ENCODE data around the gene UNC119.
"Not testable (repeated sequence)": the region's sequence is repeated elsewhere in the genome, so short reads cannot be mapped to it uniquely, and the experiment has no call there.

Gene UNC119

DNA sequence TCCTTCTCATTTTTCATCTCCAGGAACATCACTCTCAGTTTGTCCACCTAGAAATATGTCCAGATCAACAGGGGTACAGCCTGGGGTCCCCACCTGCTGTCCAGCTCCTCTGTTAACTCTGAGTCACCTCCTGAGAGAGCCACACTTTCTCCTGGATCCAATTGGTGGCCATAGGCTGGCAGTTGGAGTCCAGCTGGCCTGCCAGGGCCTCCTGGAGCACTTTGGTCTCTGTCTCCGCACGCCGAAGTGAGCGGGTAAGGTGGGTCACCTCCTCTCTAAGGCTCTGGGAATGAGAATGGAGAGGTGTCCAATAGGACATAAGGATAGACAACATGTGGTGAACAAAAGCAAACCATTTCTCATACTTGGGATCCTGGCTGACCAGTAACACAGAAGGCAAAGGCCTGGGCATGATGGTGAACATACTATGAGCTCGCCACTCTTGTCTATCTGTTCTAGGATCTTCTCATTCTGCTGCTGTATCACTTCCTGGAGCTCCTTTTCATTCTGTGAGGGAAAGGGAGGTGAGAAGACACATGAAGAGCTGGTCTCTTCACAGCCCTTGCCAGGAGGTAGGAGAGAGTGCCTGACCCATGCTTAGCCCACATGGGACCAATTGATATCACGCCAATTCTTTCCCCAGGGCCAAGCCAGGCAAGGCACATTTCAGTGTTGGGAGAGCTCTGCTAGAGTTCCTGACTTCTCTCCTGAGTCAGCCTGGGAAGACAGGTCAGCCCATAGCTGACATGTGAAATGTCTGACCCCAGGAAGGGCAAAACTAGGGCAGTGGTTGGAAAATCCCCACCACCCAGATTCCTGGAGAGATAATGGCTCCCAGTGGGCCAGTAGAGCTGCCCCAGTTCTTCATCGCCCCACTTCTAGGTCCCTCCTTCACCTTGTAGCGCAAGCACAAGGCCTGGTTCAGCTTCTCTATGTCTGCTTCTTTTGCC is 26.1 kb upstream of the UNC119 start:
- Histone ChIP-seq H3K4me3 (ENCODE audit: low read depth, low read length) (no peak overlapping the region), H3K4me1 (peaks cover 12% of the 10 kb centered on the region), H3K9me3 (no peaks in the 10 kb centered on the region), H3K27me3 (no peaks in the 10 kb centered on the region), H3K36me3 (peaks cover 18% of the 10 kb centered on the region)
- TF ChIP-seq, protein P1, sequence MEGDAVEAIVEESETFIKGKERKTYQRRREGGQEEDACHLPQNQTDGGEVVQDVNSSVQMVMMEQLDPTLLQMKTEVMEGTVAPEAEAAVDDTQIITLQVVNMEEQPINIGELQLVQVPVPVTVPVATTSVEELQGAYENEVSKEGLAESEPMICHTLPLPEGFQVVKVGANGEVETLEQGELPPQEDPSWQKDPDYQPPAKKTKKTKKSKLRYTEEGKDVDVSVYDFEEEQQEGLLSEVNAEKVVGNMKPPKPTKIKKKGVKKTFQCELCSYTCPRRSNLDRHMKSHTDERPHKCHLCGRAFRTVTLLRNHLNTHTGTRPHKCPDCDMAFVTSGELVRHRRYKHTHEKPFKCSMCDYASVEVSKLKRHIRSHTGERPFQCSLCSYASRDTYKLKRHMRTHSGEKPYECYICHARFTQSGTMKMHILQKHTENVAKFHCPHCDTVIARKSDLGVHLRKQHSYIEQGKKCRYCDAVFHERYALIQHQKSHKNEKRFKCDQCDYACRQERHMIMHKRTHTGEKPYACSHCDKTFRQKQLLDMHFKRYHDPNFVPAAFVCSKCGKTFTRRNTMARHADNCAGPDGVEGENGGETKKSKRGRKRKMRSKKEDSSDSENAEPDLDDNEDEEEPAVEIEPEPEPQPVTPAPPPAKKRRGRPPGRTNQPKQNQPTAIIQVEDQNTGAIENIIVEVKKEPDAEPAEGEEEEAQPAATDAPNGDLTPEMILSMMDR (IDR thresholded peaks at IDR 0.05; ENCODE audit: low read depth, low read length) = no peak
- DNase-seq = no peak

DNA sequence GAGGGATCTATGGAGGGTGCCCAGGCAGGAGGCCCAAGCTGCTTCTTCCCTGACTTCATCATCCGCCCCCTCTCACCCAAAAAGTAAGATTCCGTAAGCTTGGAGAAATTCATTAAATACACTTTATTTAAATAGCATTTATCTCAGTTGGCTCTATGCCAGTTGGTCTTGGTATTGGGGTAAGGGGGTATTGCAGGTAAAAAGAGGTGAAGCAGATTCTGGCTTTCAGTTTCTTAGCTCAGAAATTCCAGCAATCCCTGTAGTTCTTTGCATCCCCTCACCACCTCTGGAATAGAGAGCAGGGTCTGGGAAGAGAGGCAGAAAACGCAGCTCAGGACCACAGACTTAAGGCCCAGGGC is 25.0 kb upstream of the UNC119 start:
- TF ChIP-seq, protein P1 (IDR thresholded peaks at IDR 0.05; ENCODE audit: low read depth, low read length) = no peak
- Histone ChIP-seq H3K36me3 (peaks cover 14% of the 10 kb centered on the region), H3K4me1 (peaks cover 12% of the 10 kb centered on the region), H3K4me3 (ENCODE audit: low read depth, low read length) (no peak overlapping the region), H3K27me3 (no peaks in the 10 kb centered on the region), H3K9me3 (no peaks in the 10 kb centered on the region)
- DNase-seq = no peak

DNA sequence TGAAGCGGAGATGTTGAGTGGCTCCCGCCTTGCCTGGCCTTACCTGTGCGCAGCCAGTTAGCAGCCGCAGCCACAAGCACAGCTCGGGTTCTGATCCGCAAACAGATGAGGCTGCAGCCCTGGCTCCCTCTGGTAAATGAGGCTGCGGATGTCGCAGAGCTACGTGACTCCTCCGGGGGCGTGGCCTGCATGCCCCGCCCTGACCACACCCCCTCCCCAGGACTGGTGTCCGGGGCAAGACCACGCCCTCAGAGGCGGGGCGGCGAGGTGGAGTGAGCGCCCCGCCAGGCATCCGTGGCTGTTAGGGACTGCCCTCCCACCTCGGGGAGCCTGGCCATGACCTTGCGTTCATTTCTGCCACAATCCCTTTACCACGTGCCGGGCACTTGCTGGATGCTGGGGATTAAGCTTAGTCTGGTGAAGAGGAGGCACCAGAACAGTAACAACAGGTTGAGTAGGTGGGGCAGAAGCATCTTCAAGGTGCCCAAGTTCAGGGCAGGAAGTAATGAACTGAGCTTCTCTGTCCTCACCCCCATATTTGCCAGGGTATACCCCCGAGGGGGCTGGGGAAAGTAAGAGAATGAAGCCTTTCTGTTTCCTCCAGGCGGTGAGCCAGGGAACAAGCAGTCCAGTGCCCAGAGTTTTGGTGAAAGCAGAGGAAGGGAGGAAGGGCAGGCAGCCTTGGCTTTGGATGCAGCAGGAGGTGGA is 24.5 kb upstream of the UNC119 start, which contains the start of gene ALDOC:
Gene ALDOC (minus strand): TSS at position 138 of the 708 bp plus-strand sequence. CDS start 1,363 bp downstream, outside the sequence.
- H3K4me1 ChIP-seq = peaks cover 12% of the 10 kb centered on the region
- no peaks in the 10 kb centered on the region for H3K9me3 ChIP-seq
- no peaks in the 10 kb centered on the region for H3K27me3 ChIP-seq
- peak within 1 kb of the TSS; percentile 48 for H3K4me3 ChIP-seq (ENCODE audit: low read depth, low read length)
- H3K36me3 ChIP-seq = peaks cover 14% of the 10 kb centered on the region
- TF ChIP-seq, protein P1 (IDR thresholded peaks at IDR 0.05; ENCODE audit: low read depth, low read length) = no peak
- peak; percentile 96 for DNase-seq

DNA sequence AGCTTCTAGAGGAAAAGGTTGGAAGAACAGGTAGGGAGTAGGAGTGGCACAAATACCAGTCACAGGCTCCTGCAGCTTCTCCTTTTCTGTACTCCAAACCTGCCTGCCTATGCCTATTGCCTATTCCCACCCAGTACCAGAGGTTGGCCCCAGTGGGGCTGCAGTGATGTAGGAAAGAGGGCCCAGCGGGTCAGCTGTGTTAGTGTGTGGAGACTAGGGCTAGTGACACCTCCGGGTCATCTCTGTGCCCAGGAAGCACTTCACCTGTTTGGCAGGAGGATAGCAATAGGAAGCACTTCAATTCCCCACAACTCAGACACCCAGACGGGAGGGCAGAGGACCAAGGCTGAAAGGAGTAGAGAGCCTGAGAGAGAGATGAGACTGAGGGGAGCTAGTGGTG is 23.6 kb upstream of the UNC119 start:
- H3K27me3 ChIP-seq, H3K9me3 ChIP-seq, DNase-seq: not testable (repeated sequence)
- peaks cover 14% of the 10 kb centered on the region for H3K36me3 ChIP-seq
- H3K4me1 ChIP-seq = peaks cover 12% of the 10 kb centered on the region
- peak overlapping the region; percentile 48 for H3K4me3 ChIP-seq (ENCODE audit: low read depth, low read length)

DNA sequence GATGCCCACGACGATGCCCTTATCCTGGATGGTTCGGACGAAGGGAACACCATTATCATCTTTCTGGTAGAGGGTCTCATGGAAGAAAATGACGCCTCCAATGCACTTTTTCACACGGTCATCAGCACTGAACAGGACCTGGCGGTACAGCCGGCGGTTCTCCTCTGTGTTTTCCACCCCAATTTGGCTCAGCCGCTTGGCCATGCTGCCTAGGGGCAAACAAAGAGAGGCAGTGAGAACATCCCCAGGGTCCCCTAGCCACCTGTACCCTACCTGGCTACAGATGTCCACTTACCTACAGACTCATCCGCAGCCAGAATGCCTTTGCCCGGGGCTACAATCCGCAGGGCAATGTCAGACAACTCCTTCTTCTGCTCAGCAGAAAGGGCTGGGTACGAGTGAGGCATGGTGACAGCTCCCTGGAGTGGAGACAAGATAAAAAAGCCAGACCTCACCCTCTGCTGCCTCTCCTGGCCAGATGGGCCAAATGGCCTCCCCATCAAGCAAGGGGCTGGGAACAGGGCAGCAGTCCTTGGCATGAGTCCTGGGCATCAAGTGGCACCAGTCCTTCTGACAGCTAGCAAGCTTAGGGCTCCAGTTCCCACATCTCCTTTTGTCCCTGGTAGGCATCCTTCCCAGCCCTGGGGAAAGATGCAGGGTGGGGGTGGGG is 22.8 kb upstream of the UNC119 start:
- peaks cover 14% of the 10 kb centered on the region for H3K36me3 ChIP-seq
- no peaks in the 10 kb centered on the region for H3K9me3 ChIP-seq
- H3K4me3 ChIP-seq (ENCODE audit: low read depth, low read length) = peak overlapping the region; percentile 48
- TF ChIP-seq, protein P1 (IDR thresholded peaks at IDR 0.05; ENCODE audit: low read depth, low read length) = peak; percentile 33
- peaks cover 12% of the 10 kb centered on the region for H3K4me1 ChIP-seq
- no peaks in the 10 kb centered on the region for H3K27me3 ChIP-seq
- DNase-seq = peak; percentile 62

DNA sequence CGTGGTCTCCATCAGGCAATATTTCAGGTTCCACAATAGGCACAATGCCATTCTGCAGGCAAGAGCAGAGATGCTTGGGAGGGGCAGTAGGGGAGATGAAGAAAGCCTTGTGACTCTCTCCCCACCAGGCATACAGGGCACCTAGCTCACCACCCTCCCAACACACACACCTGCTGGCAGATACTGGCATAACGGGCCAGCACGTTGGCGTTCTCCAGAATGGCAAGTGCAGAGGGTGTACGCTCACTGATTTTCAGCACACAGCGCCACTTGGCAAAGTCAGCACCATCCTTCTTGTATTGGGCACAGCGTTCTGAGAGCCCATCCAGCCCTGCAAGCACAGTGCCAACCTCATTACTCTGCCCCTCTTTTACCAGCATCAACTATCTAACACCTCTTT is 22.1 kb upstream of the UNC119 start:
- DNase-seq = no peak
- Histone ChIP-seq H3K4me3 (ENCODE audit: low read depth, low read length) (no peak overlapping the region), H3K27me3 (no peaks in the 10 kb centered on the region), H3K36me3 (peaks cover 14% of the 10 kb centered on the region), H3K4me1 (peaks cover 12% of the 10 kb centered on the region), H3K9me3 (no peaks in the 10 kb centered on the region)
- TF ChIP-seq, protein P1 (IDR thresholded peaks at IDR 0.05; ENCODE audit: low read depth, low read length) = no peak
